ENCODE results near the gene SMIM21. TPM values are rescaled to one million over a fixed set of nuclear protein-coding genes. Genes with fewer than 3 reads are reported as not detected.
A peak's percentile ranks its signal among the peaks of the same experiment; 100 is the strongest.

The SMIM21 gene
- total and polyA plus RNA-seq, 8 donors = not detected

- DNase-seq (no peak), ATAC-seq (peak; percentile 10)
- intact Hi-C loops (cut with DNase I) = no loop called here
- no peaks in the 10 kb centered on the region for H3K27me3 ChIP-seq
- no peak for TF ChIP-seq CTCF (IDR thresholded peaks at IDR 0.05)
- H3K27ac ChIP-seq = no peak overlapping the region
- no peaks in the 10 kb centered on the region for H3K4me1 ChIP-seq
- no peaks in the 10 kb centered on the region for H3K36me3 ChIP-seq
- no peak overlapping the region for H3K4me3 ChIP-seq
- no peaks in the 10 kb centered on the region for H3K9me3 ChIP-seq
Measured at GRCh38 chr18:75407468-75408437, 19.8 kb downstream of the SMIM21 start.

DNA sequence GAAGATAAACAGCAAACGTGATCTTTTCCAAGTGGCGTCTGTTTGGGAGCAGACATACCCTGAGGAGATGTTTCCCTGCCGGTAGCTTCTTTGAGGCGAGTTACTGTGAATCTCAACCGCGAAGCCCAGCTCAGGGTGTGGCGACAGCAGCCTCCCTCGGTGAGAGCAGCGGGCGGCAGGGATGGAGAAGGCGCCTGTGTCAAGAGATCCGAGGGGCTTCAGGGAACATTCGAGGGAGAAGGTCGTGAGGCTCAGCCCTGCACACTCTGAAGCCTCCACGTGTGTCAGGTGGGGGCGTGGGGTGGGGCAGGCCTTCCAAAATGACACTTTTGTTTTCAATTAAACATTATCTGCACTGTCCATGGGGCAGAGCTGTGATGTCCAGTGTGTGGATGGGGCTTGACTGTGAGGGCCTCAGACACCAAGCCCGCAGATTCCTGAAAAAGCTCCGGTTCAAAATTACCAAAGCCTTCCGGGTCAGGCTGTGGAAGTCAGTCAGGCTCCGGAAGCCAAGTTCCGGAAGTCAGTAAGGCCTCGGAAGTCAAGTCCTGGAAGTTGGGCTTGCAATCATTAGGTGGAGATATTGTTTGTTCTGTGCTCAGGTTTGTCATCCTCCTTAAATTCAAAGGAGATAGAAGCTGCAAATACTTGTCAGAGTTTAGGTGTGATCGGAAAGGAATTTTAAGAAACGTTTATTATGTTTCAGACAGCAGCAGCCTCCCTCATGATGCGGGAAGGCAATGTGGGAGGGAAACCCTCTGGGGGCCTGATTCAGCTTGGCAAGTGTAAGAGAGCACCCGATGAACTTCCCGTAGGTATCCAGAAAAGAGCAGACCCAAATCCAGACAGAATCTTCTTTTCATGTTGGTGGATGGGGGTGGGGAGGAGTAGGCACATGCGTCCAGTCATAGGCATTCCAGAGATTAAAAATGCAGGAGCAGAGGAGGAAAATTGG lies 20.7 kb downstream of the SMIM21 start:
- DNase-seq (peak in 1 of 4 donors; percentile 56), ATAC-seq (no peak)
- H3K27me3 ChIP-seq = no peaks in the 10 kb centered on the region
- intact Hi-C loops (cut with DNase I) = no loop called here
- no peak overlapping the region for H3K27ac ChIP-seq
- TF ChIP-seq CTCF (IDR thresholded peaks at IDR 0.05) = no peak
- no peak overlapping the region for H3K4me3 ChIP-seq
- H3K4me1 ChIP-seq = no peaks in the 10 kb centered on the region
- H3K9me3 ChIP-seq = no peaks in the 10 kb centered on the region
- H3K36me3 ChIP-seq = no peaks in the 10 kb centered on the region

DNA sequence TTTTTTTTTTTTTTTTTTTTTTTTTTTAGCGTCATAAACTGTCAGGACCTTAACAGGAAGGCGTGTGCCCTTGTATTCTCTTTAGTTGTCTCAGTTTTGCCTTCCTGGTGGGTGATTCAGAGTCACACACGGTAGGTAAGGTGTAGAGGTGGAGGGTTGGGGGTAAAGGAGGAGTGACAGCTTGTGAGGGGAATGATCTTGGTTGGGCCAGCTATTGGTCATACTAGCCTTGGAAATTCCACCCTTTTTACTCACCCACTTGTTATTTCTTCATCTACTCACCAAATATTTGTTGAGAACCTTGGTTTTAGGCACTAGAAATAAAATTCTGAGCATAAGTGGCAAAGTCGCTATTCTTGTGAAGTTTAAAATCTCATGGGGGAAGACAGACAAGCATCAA lies 22.2 kb downstream of the SMIM21 start:
- intact Hi-C loops (cut with DNase I) = no loop called here
- Histone ChIP-seq H3K36me3 (no peaks in the 10 kb centered on the region), H3K27me3 (no peaks in the 10 kb centered on the region), H3K27ac (no peak overlapping the region), H3K4me3 (no peak overlapping the region), H3K9me3 (no peaks in the 10 kb centered on the region), H3K4me1 (no peaks in the 10 kb centered on the region)
- ATAC-seq (peak; percentile 26), DNase-seq (no peak)
- TF ChIP-seq CTCF (IDR thresholded peaks at IDR 0.05) = no peak

- no peaks in the 10 kb centered on the region for H3K4me1 ChIP-seq
- no peaks in the 10 kb centered on the region for H3K36me3 ChIP-seq
- peaks cover 0 to 2% of the 10 kb centered on the region in 2 donors for H3K27me3 ChIP-seq
- no peaks in the 10 kb centered on the region for H3K9me3 ChIP-seq
- TF ChIP-seq CTCF (IDR thresholded peaks at IDR 0.05) = no peak
- no peak overlapping the region for H3K27ac ChIP-seq
- intact Hi-C loops (cut with DNase I) = no loop called here
- H3K4me3 ChIP-seq = no peak overlapping the region
- DNase-seq = no peak
- no peak for ATAC-seq
Measured at GRCh38 chr18:75400366-75400765, 27.1 kb downstream of the SMIM21 start.

GRCh38 chr18:75395137-75395536 lies 32.4 kb downstream of the SMIM21 start:
- ATAC-seq (no peak), DNase-seq (no peak)
- intact Hi-C loops (cut with DNase I) = no loop called here
- H3K36me3 ChIP-seq = no peaks in the 10 kb centered on the region
- no peak for TF ChIP-seq CTCF (IDR thresholded peaks at IDR 0.05)
- H3K27ac ChIP-seq = no peak overlapping the region
- H3K27me3 ChIP-seq = peaks cover 0 to 13% of the 10 kb centered on the region in 2 donors
- no peaks in the 10 kb centered on the region for H3K4me1 ChIP-seq
- H3K9me3 ChIP-seq = no peaks in the 10 kb centered on the region
- H3K4me3 ChIP-seq = no peak overlapping the region

All from left lung (tissue), 10 donors.